ENCODE results near the gene TM4SF18.

DNA sequence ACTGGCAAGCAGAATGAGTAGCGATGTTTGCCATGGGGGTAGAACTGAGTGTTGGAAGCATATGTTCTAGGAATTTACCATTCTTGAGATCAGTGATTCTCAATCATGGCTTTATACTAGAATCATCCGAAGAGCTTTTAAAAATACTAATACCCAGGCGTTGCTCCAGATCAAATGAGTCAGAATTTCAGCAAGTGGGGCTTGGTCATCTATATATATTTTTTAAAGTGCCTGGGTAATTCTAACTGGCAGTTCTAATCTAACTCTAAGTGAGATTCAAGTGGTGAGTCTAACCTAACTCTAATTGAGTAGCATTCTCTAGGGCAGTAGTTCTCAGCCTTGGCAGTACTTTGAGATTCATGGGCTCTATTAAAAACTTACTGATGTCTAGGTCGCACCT is 23.2 kb upstream of the TM4SF18 start:
- TF ChIP-seq ZC3H10 (CRISPR knock-in tag; IDR thresholded peaks at IDR 0.05), result no peak
- TF ChIP-seq, protein P1, sequence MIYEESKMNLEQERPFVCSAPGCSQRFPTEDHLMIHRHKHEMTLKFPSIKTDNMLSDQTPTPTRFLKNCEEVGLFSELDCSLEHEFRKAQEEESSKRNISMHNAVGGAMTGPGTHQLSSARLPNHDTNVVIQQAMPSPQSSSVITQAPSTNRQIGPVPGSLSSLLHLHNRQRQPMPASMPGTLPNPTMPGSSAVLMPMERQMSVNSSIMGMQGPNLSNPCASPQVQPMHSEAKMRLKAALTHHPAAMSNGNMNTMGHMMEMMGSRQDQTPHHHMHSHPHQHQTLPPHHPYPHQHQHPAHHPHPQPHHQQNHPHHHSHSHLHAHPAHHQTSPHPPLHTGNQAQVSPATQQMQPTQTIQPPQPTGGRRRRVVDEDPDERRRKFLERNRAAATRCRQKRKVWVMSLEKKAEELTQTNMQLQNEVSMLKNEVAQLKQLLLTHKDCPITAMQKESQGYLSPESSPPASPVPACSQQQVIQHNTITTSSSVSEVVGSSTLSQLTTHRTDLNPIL (CRISPR knock-in tag; IDR thresholded peaks at IDR 0.05; ENCODE audit: low read depth), result no peak
- no peak for TF ChIP-seq TOX (CRISPR knock-in tag; IDR thresholded peaks at IDR 0.05; ENCODE audit: borderline replicate concordance)
- TF ChIP-seq BACH2 (CRISPR knock-in tag; IDR thresholded peaks at IDR 0.05; ENCODE audit: borderline replicate concordance), result no peak
- no peak for TF ChIP-seq ZNF8 (CRISPR knock-in tag; IDR thresholded peaks at IDR 0.05)
